Adrenal gland (tissue), 12 donors: ENCODE results near the gene DCBLD1. TPM values are rescaled to one million over a fixed set of nuclear protein-coding genes. Genes with fewer than 3 reads are reported as not detected.

ENCODE experiments used
- DNase-seq, 7 donors: peaks; one replicate each; pipeline ENCODE4 v3.0.0-alpha.2; 2019 to 2020
- H3K27ac ChIP-seq, 5 donors: fragments of 200-600 bp; sonication (generic) in 4 of 5; 1 replicate in 3 of 5; 2 replicates in 2 of 5; pipeline versions ENCODE4 v1.5.1 to v1.8.0; 2016 to 2020; ENCODE audit warnings: mild to moderate bottlenecking in 1 of 5
- H3K27me3 ChIP-seq: fragments of 200-600 bp; 2 replicates; pipeline ENCODE4 v1.8.0; 2021
- H3K36me3 ChIP-seq, 2 donors: fragments of 200-600 bp; replicated peaks in 1 of 2; 1 replicate in 1 of 2; 2 replicates in 1 of 2; pipeline versions ENCODE4 v1.5.1 to v1.8.0; 2018 to 2022
- H3K4me1 ChIP-seq, 2 donors: fragments of 200-600 bp; replicated peaks in 1 of 2; 1 replicate in 1 of 2; 2 replicates in 1 of 2; pipeline versions ENCODE4 v1.5.1 to v1.8.0; 2018 to 2021
- H3K4me3 ChIP-seq, 4 donors: fragments of 200-600 bp; sonication (generic) in 3 of 4; one replicate each; pipeline ENCODE4 v1.5.1; 2016 to 2018
- H3K9me3 ChIP-seq, 3 donors: fragments of 200-600 bp; sonication (generic) in 1 of 3; replicated peaks in 1 of 3; 1 replicate in 2 of 3; 2 replicates in 1 of 3; pipeline versions ENCODE4 v1.5.1 to v1.8.0; 2016 to 2021
- CTCF ChIP-seq, 6 experiments: fragments of 450-650 bp in 4 of 6; fragments of 200-600 bp in 2 of 6; sonication (generic) in 1 of 6; IDR thresholded peaks; 1 replicate in 5 of 6; 2 replicates in 1 of 6; pipeline versions ENCODE4 v1.5.1 to v1.8.0; 2016 to 2021; ENCODE audit warnings: antibody characterized with exemption in 6 of 6, mild to moderate bottlenecking in 2 of 6, moderate library complexity in 1 of 6
- POLR2A ChIP-seq, 2 donors: fragments of 450-650 bp; IDR thresholded peaks; one replicate each; pipeline ENCODE4 v1.6.1; 2017; ENCODE audit warnings: antibody characterized with exemption in 2 of 2, mild to moderate bottlenecking in 2 of 2, moderate library complexity in 1 of 2
- WGBS, 4 donors: extraction: QIAGEN DNeasy Blood & Tissue Kit in 2 of 4; methylation state at CpG; one replicate each; pipeline versions ENCODE4 v1.1.5 to v1.1.7; 2013 to 2017; 5-methylcytosine and 5-hydroxymethylcytosine counted together
- intact Hi-C, 2 donors: fragments of 100-400 bp; cut with DNase I; formaldehyde crosslinking; loops; one replicate each; pipeline versions ENCODE4 v1.14.1 to v1.15.0; 2022 to 2023
- polyA plus RNA-seq, 3 donors: library from polyadenylated mRNA; stranded (reverse); fragments of 200-250 nt in 2 of 3; fragments of 350-450 nt in 1 of 3; fragmentation: Illumina TruSeq in 1 of 3; extraction: RNeasy Lipid Tissue Mini Kit (QIAGEN cat#74804) in 1 of 3; gene quantifications; one replicate each; pipeline ENCODE4 v1.2.3, GENCODE V29; 2013 to 2014
- total RNA-seq, 9 donors: library from RNA; depleted of rRNA in 4 of 9; stranded (reverse); fragments of >200 nt in 4 of 9; fragments of 120-200 nt in 1 of 9; fragmentation: NEBNext Ultra II Directional in 1 of 9; extraction: Animal tissue kit (Norgen Biotek cat#: 25700) in 1 of 9; gene quantifications; one replicate each; pipeline versions ENCODE4 v1.1.0 to v1.2.4, GENCODE V29; 2013 to 2023
- donor health status: healthy with polysubstance abuse.
- donor health status: Bipolar disorder and iron deficiency.
- donor health status: DM: yes; HTN: yes; CAD: no.
- donor health status: DM: no; HTN: no; CAD: no.
- donor health status: DM: no; HTN: no; CAD: no.
- donor health status: DM: yes; HTN: yes; CAD: no.

The DCBLD1 gene
- total and polyA plus RNA-seq, 12 donors, result 4.2 to 17.1 (median 6.6) TPM

- peak; percentile 72 to 94 (median 80) for TF ChIP-seq CTCF (IDR thresholded peaks at IDR 0.05)
- no peak for TF ChIP-seq POLR2A (IDR thresholded peaks at IDR 0.05)
- Histone ChIP-seq H3K36me3 (no peaks in the 10 kb centered on the region), H3K4me1 (no peaks in the 10 kb centered on the region), H3K4me3 (no peak overlapping the region), H3K27ac (no peak overlapping the region), H3K9me3 (peaks cover 0 to 8% (median 0%) of the 10 kb centered on the region in 3 donors), H3K27me3 (no peaks in the 10 kb centered on the region)
- peak; percentile 23 to 76 (median 57) for DNase-seq
- intact Hi-C loops, result loop anchor here (5.0 to 10.0 kb wide), 3 partner anchors 49 to 109 kb away; partner anchors contain the start of gene GOPC (in 1 of the 2)
- WGBS, 4 donors, result 16 to 20% (median 17%) methylated on average over 5 of the region's 5 CpGs
These were observed 73.5 kb downstream of the DCBLD1 start for GRCh38 chr6:117555882-117556498.

GRCh38 chr6:117557951-117558350 is 75.5 kb downstream of the DCBLD1 start:
- intact Hi-C loops, result loop anchor here (5.0 to 10.0 kb wide), 3 partner anchors 47 to 111 kb away; partner anchors contain the start of gene GOPC (in 1 of the 2)
- 76 to 97% (median 91%) methylated on average over 3 of the region's 3 CpGs for WGBS, 4 donors
- no peaks in the 10 kb centered on the region for H3K27me3 ChIP-seq
- H3K4me3 ChIP-seq, result no peak overlapping the region
- no peaks in the 10 kb centered on the region for H3K4me1 ChIP-seq
- no peak for DNase-seq
- H3K36me3 ChIP-seq, result peaks cover 0 to 3% of the 10 kb centered on the region in 2 donors
- no peak for TF ChIP-seq POLR2A (IDR thresholded peaks at IDR 0.05)
- no peak for TF ChIP-seq CTCF (IDR thresholded peaks at IDR 0.05)
- H3K27ac ChIP-seq, result no peak overlapping the region
- peaks cover 0 to 8% (median 0%) of the 10 kb centered on the region in 3 donors for H3K9me3 ChIP-seq

GRCh38 chr6:117558818-117559217 is 76.3 kb downstream of the DCBLD1 start:
- WGBS, 4 donors, result 90 to 95% (median 91%) methylated on average over 3 to 4 of the region's 4 CpGs
- no peaks in the 10 kb centered on the region for H3K27me3 ChIP-seq
- no peak overlapping the region for H3K27ac ChIP-seq
- DNase-seq, result no peak
- H3K36me3 ChIP-seq, result peaks cover 0 to 6% of the 10 kb centered on the region in 2 donors
- peaks cover 0 to 8% (median 0%) of the 10 kb centered on the region in 3 donors for H3K9me3 ChIP-seq
- no peak overlapping the region for H3K4me3 ChIP-seq
- TF ChIP-seq CTCF (IDR thresholded peaks at IDR 0.05), result no peak
- no peak for TF ChIP-seq POLR2A (IDR thresholded peaks at IDR 0.05)
- intact Hi-C loops, result loop anchor here (5.0 to 10.0 kb wide), 3 partner anchors 46 to 112 kb away; partner anchors contain the start of gene GOPC (in 1 of the 2)
- no peaks in the 10 kb centered on the region for H3K4me1 ChIP-seq

GRCh38 chr6:117559299-117559698 is 76.8 kb downstream of the DCBLD1 start:
- H3K4me3 ChIP-seq, result no peak overlapping the region
- TF ChIP-seq CTCF (IDR thresholded peaks at IDR 0.05) (no peak), POLR2A (IDR thresholded peaks at IDR 0.05) (no peak)
- no peak for DNase-seq
- H3K36me3 ChIP-seq, result peaks cover 0 to 6% of the 10 kb centered on the region in 2 donors
- no peak overlapping the region for H3K27ac ChIP-seq
- H3K9me3 ChIP-seq, result peaks cover 0 to 8% (median 0%) of the 10 kb centered on the region in 3 donors
- H3K4me1 ChIP-seq, result no peaks in the 10 kb centered on the region
- 70 to 89% (median 87%) methylated on average over 4 of the region's 4 CpGs for WGBS, 4 donors
- no peaks in the 10 kb centered on the region for H3K27me3 ChIP-seq
- intact Hi-C loops, result loop anchor here (5.0 to 10.0 kb wide), 3 partner anchors 46 to 112 kb away; partner anchors contain the start of gene GOPC (in 1 of the 2)
